ENCODE data around the gene BCAS1.

DNA sequence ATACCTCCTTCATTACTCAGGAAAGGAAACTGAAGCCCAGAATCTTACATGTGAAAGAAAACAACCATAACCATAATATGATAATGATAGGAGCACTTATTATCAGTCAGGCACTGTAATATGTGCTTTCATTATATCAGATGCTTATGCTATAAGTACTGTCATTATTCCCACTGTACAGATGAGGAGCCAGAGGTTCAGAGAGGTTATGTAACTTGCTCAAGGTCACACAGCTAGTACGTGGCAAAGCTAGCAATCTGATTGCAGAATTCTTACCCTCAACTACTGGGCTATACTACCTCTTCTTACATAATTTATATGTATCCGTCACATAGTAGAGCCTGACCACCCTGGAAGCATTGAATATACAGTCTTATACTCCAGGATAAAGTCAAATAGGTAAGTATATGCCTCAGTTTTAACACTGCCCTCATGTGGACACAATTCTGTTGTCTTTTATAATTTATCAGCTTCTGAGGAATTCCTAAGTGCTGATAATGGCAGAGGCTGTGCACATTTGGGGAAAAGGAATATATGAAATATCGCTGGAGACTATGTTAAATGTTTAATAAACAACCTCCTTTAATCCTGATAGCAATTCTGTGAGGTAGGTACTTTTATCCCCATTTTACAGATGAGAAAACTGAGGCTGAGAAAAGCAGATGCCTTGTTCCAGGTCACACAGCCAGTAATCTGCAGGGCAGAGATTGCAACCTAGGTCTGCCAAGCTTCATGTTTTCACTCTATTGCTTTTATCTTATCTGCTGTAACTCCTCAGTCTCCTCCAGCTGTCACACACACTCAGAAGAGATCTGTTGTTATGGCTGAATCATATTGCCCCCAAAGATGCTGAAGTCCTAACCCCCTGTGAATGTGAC is 13.4 kb downstream of the BCAS1 start:
- no peak for TF ChIP-seq CTCF (IDR thresholded peaks at IDR 0.05)
- TF ChIP-seq POLR2A (IDR thresholded peaks at IDR 0.05): no peak
